Activated naive CD8-positive, alpha-beta T cell treated with anti-CD3 and anti-CD28 coated beads for 36 hours (primary cell): Measurements from ENCODE around the gene VN1R5. TPM values are rescaled to one million over a fixed set of nuclear protein-coding genes. Genes with fewer than 3 reads are reported as not detected.

Experiments
- DNase-seq: peaks from one replicate; pipeline ENCODE4 v3.0.0; 2021
- H3K27ac Mint-ChIP-seq: one replicate; pipeline ENCODE4 v1.8.0; 2022; ENCODE audit warnings: mild to moderate bottlenecking, moderate library complexity, mixed read lengths
- H3K27me3 Mint-ChIP-seq: one replicate; pipeline ENCODE4 v1.8.0; 2022; ENCODE audit warnings: mild to moderate bottlenecking, mixed read lengths
- H3K36me3 Mint-ChIP-seq: one replicate; pipeline ENCODE4 v1.8.0; 2021; ENCODE audit warnings: mild to moderate bottlenecking, mixed read lengths
- H3K4me1 Mint-ChIP-seq: one replicate; pipeline ENCODE4 v1.8.0; 2021; ENCODE audit warnings: mixed read lengths
- H3K4me3 Mint-ChIP-seq: one replicate; pipeline ENCODE4 v1.8.0; 2022; ENCODE audit warnings: mild to moderate bottlenecking, moderate library complexity, mixed read lengths
- H3K9me3 Mint-ChIP-seq: one replicate; pipeline ENCODE4 v1.8.0; 2022; ENCODE audit warnings: mixed read lengths
- total RNA-seq, 2 experiments: library from RNA; stranded (reverse); gene quantifications; one replicate each; pipeline ENCODE4 v1.2.3, GENCODE V29; 2021

Gene VN1R5
- total RNA-seq, 2 experiments from 2014 or later = not detected

- Mint-ChIP-seq H3K27me3 (no peaks in the 10 kb centered on the region), H3K36me3 (peaks cover 12% of the 10 kb centered on the region), H3K4me1 (peaks cover 5% of the 10 kb centered on the region), H3K9me3 (no peaks in the 10 kb centered on the region), H3K27ac (no peak overlapping the region), H3K4me3 (no peak overlapping the region)
- DNase-seq = no peak
Observed at GRCh38 chr1:247291161-247291560, 35.3 kb downstream of the VN1R5 start.

- DNase-seq = peak; percentile 6
- Mint-ChIP-seq H3K36me3 (peaks cover 8% of the 10 kb centered on the region), H3K27me3 (no peaks in the 10 kb centered on the region), H3K27ac (no peak overlapping the region), H3K4me1 (peaks cover 6% of the 10 kb centered on the region), H3K9me3 (no peaks in the 10 kb centered on the region), H3K4me3 (no peak overlapping the region)
Observed at GRCh38 chr1:247291833-247292561, 36.1 kb downstream of the VN1R5 start.

- Mint-ChIP-seq H3K4me1 (peaks cover 17% of the 10 kb centered on the region), H3K9me3 (no peaks in the 10 kb centered on the region), H3K27ac (no peak overlapping the region), H3K36me3 (peaks cover 13% of the 10 kb centered on the region), H3K4me3 (no peak overlapping the region), H3K27me3 (no peaks in the 10 kb centered on the region)
- no peak for DNase-seq
Observed at GRCh38 chr1:247293047-247293446, 37.2 kb downstream of the VN1R5 start.

GRCh38 chr1:247294282-247294681 is 38.4 kb downstream of the VN1R5 start:
- H3K4me1 Mint-ChIP-seq = peaks cover 23% of the 10 kb centered on the region
- no peak for DNase-seq
- no peaks in the 10 kb centered on the region for H3K27me3 Mint-ChIP-seq
- H3K4me3 Mint-ChIP-seq = no peak overlapping the region
- H3K36me3 Mint-ChIP-seq = peaks cover 13% of the 10 kb centered on the region
- no peak overlapping the region for H3K27ac Mint-ChIP-seq
- H3K9me3 Mint-ChIP-seq = no peaks in the 10 kb centered on the region

- Mint-ChIP-seq H3K4me3 (no peak overlapping the region), H3K4me1 (peaks cover 23% of the 10 kb centered on the region), H3K36me3 (peaks cover 17% of the 10 kb centered on the region), H3K27me3 (no peaks in the 10 kb centered on the region), H3K9me3 (no peaks in the 10 kb centered on the region), H3K27ac (no peak overlapping the region)
- DNase-seq = no peak
Observed at GRCh38 chr1:247295274-247295684, 39.4 kb downstream of the VN1R5 start.

- H3K4me1 Mint-ChIP-seq = peaks cover 23% of the 10 kb centered on the region
- H3K36me3 Mint-ChIP-seq = peaks cover 17% of the 10 kb centered on the region
- DNase-seq = no peak
- no peak overlapping the region for H3K27ac Mint-ChIP-seq
- no peaks in the 10 kb centered on the region for H3K27me3 Mint-ChIP-seq
- H3K9me3 Mint-ChIP-seq = no peaks in the 10 kb centered on the region
- no peak overlapping the region for H3K4me3 Mint-ChIP-seq
Observed at GRCh38 chr1:247295746-247296145, 39.9 kb downstream of the VN1R5 start.

- peaks cover 17% of the 10 kb centered on the region for H3K36me3 Mint-ChIP-seq
- no peaks in the 10 kb centered on the region for H3K27me3 Mint-ChIP-seq
- peaks cover 23% of the 10 kb centered on the region for H3K4me1 Mint-ChIP-seq
- H3K9me3 Mint-ChIP-seq = no peaks in the 10 kb centered on the region
- DNase-seq = no peak
- H3K4me3 Mint-ChIP-seq = no peak overlapping the region
- no peak overlapping the region for H3K27ac Mint-ChIP-seq
Observed at GRCh38 chr1:247296599-247297180, 40.8 kb downstream of the VN1R5 start.

- Mint-ChIP-seq H3K27me3 (no peaks in the 10 kb centered on the region), H3K27ac (peak overlapping the region; percentile 36), H3K4me1 (peaks cover 18% of the 10 kb centered on the region), H3K9me3 (no peaks in the 10 kb centered on the region), H3K36me3 (peaks cover 22% of the 10 kb centered on the region), H3K4me3 (no peak overlapping the region)
- DNase-seq = peak; percentile 16
Observed at GRCh38 chr1:247297263-247298123, 41.6 kb downstream of the VN1R5 start.

GRCh38 chr1:247298124-247298481 is 42.2 kb downstream of the VN1R5 start:
- Mint-ChIP-seq H3K36me3 (peaks cover 28% of the 10 kb centered on the region), H3K4me1 (peaks cover 18% of the 10 kb centered on the region)

GRCh38 chr1:247298701-247299100 is 42.8 kb downstream of the VN1R5 start:
- H3K9me3 Mint-ChIP-seq = no peaks in the 10 kb centered on the region
- H3K4me3 Mint-ChIP-seq = no peak overlapping the region
- peaks cover 34% of the 10 kb centered on the region for H3K36me3 Mint-ChIP-seq
- no peak overlapping the region for H3K27ac Mint-ChIP-seq
- H3K4me1 Mint-ChIP-seq = peaks cover 18% of the 10 kb centered on the region
- no peak for DNase-seq
- H3K27me3 Mint-ChIP-seq = no peaks in the 10 kb centered on the region

More at GRCh38 chr1:247298124-247298481, 42.2 kb downstream of the VN1R5 start:
- Mint-ChIP-seq H3K9me3 (no peaks in the 10 kb centered on the region), H3K4me3 (no peak overlapping the region), H3K27me3 (no peaks in the 10 kb centered on the region), H3K27ac (peak overlapping the region; percentile 36)
- no peak for DNase-seq

- H3K9me3 Mint-ChIP-seq = peaks cover 1% of the 10 kb centered on the region
- H3K27ac Mint-ChIP-seq = no peak overlapping the region
- peaks cover 45% of the 10 kb centered on the region for H3K36me3 Mint-ChIP-seq
- no peak overlapping the region for H3K4me3 Mint-ChIP-seq
- H3K27me3 Mint-ChIP-seq = no peaks in the 10 kb centered on the region
- no peak for DNase-seq
- H3K4me1 Mint-ChIP-seq = peaks cover 18% of the 10 kb centered on the region
Observed at GRCh38 chr1:247299723-247300381, 44.0 kb downstream of the VN1R5 start.

GRCh38 chr1:247300491-247301175 is 44.8 kb downstream of the VN1R5 start:
- no peak overlapping the region for H3K4me3 Mint-ChIP-seq
- DNase-seq = no peak
- peaks cover 1% of the 10 kb centered on the region for H3K9me3 Mint-ChIP-seq
- no peak overlapping the region for H3K27ac Mint-ChIP-seq
- peaks cover 51% of the 10 kb centered on the region for H3K36me3 Mint-ChIP-seq
- H3K27me3 Mint-ChIP-seq = no peaks in the 10 kb centered on the region
- H3K4me1 Mint-ChIP-seq = peaks cover 18% of the 10 kb centered on the region

- Mint-ChIP-seq H3K4me1 (peaks cover 18% of the 10 kb centered on the region), H3K9me3 (peaks cover 1% of the 10 kb centered on the region), H3K27ac (no peak overlapping the region), H3K4me3 (no peak overlapping the region), H3K27me3 (no peaks in the 10 kb centered on the region), H3K36me3 (peaks cover 51% of the 10 kb centered on the region)
- no peak for DNase-seq
Observed at GRCh38 chr1:247301176-247301540, 45.3 kb downstream of the VN1R5 start.

- no peak for DNase-seq
- H3K36me3 Mint-ChIP-seq = peaks cover 55% of the 10 kb centered on the region
- no peak overlapping the region for H3K4me3 Mint-ChIP-seq
- peaks cover 5% of the 10 kb centered on the region for H3K4me1 Mint-ChIP-seq
- H3K27me3 Mint-ChIP-seq = no peaks in the 10 kb centered on the region
- no peak overlapping the region for H3K27ac Mint-ChIP-seq
- H3K9me3 Mint-ChIP-seq = peaks cover 1% of the 10 kb centered on the region
Observed at GRCh38 chr1:247303216-247303615, 47.3 kb downstream of the VN1R5 start.
